Lung (tissue), 12 donors: ENCODE data around the gene DHODH. TPM values are rescaled to one million over a fixed set of nuclear protein-coding genes. Genes with fewer than 3 reads are reported as not detected.

Experiments
- ATAC-seq: fragments of 200-7000 bp; cut with Tn5 transposase; one replicate; pipeline ENCODE4 v1.9.1; 2020; ENCODE audit warnings: moderate number of reproducible peaks; ENCODE audit not compliant: insufficient read depth, low FRiP score
- DNase-seq, 3 donors: peaks; one replicate each; pipeline ENCODE4 v3.0.0-alpha.2; 2013 to 2017
- H3K27ac ChIP-seq, 2 donors: one replicate each; pipeline ENCODE4 v1.5.1; 2013; ENCODE audit warnings: mild to moderate bottlenecking in 2 of 2, moderate library complexity in 2 of 2, control low read depth in 1 of 2, inconsistent platforms in 1 of 2, low read depth in 1 of 2, low read length in 1 of 2
- H3K27me3 ChIP-seq, 3 donors: one replicate each; pipeline ENCODE4 v1.5.1; 2013; ENCODE audit warnings: low read length in 2 of 3; ENCODE audit not compliant: control insufficient read depth in 3 of 3, insufficient read depth in 3 of 3
- H3K36me3 ChIP-seq, 4 donors: one replicate each; pipeline ENCODE4 v1.5.1; 2013; ENCODE audit warnings: low read length in 4 of 4, mild to moderate bottlenecking in 1 of 4, moderate library complexity in 1 of 4; ENCODE audit not compliant: control insufficient read depth in 4 of 4, insufficient read depth in 4 of 4
- H3K4me1 ChIP-seq, 5 donors: one replicate each; pipeline ENCODE4 v1.5.1; 2013; ENCODE audit warnings: low read length in 5 of 5, mild to moderate bottlenecking in 2 of 5, moderate library complexity in 1 of 5; ENCODE audit not compliant: control insufficient read depth in 5 of 5, insufficient read depth in 5 of 5
- H3K4me3 ChIP-seq: one replicate; pipeline ENCODE4 v1.5.1; 2013; ENCODE audit warnings: mild to moderate bottlenecking, control low read depth, moderate library complexity
- H3K9ac ChIP-seq, 2 donors: one replicate each; pipeline ENCODE4 v1.5.1; 2013; ENCODE audit warnings: low read length in 2 of 2, control low read depth in 1 of 2; ENCODE audit not compliant: insufficient read depth in 1 of 2
- H3K9me3 ChIP-seq, 4 donors: one replicate each; pipeline ENCODE4 v1.5.1; 2013; ENCODE audit warnings: low read length in 3 of 4, mild to moderate bottlenecking in 1 of 4, moderate library complexity in 1 of 4; ENCODE audit not compliant: control insufficient read depth in 4 of 4, insufficient read depth in 3 of 4
- WGBS, 2 donors: extraction: QIAGEN DNeasy Blood & Tissue Kit; methylation state at CpG; one replicate each; pipeline ENCODE4 v1.1.7; 2013; 5-methylcytosine and 5-hydroxymethylcytosine counted together
- polyA plus RNA-seq, 2 donors: library from polyadenylated mRNA; stranded (reverse); fragments of 200-250 nt; gene quantifications; one replicate each; pipeline ENCODE4 v1.2.1, GENCODE V29; 2013
- total RNA-seq, 2 donors: library from RNA; depleted of rRNA in 1 of 2; stranded (reverse); fragments of >200 nt in 1 of 2; gene quantifications; one replicate each; pipeline ENCODE4 v1.2.1, GENCODE V29; 2014 to 2021
- TF ChIP-seq, protein P1 (sequence below): IDR thresholded peaks from 2 replicates; pipeline ENCODE4 v1.5.1; 2012; ENCODE audit warnings: mild to moderate bottlenecking; ENCODE audit errors: control extremely low read depth, extremely low read depth
- donor health status: control.
- donor health status: control.
- donor health status: Bipolar disorder and iron deficiency.
- donor health status: healthy.
- donor health status: DM: yes; HTN: yes; CAD: no.

DHODH gene
- total and polyA plus RNA-seq, 4 donors = 8.4 to 14.0 (median 10.1) TPM

DNA sequence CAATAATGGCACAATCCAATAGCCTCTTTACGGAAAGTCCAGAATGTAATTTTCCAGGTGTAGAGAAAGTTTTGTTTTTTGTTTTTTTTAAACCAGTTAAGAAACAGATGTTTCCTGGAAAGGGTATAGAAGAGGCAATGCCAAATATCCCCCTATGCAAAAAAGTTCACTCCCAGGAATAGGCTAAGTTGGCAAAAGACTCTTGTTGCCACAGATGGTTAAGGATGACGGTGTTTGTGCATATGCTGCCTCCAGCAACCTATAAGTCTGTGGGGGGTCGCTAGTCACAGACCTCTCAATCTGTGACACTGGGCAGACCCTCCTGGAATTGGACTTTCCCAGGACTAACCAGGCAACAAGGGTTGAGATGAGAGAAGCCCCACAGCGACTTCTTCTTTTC lies 24.9 kb downstream of the DHODH start:
- ATAC-seq (no peak), DNase-seq (peak in 2 of 3 donors; percentile 4 to 9)
- no peak overlapping the region for H3K27ac ChIP-seq
- no peaks in the 10 kb centered on the region for H3K4me1 ChIP-seq
- WGBS, 2 donors = 89 to 95% methylated on average over 4 of the region's 4 CpGs
- H3K4me3 ChIP-seq = no peak overlapping the region
- no peak overlapping the region for H3K9ac ChIP-seq
- H3K27me3 ChIP-seq = no peaks in the 10 kb centered on the region
- H3K9me3 ChIP-seq = no peaks in the 10 kb centered on the region
- H3K36me3 ChIP-seq = peaks cover 0 to 7% (median 3%) of the 10 kb centered on the region in 4 donors
- TF ChIP-seq, protein P1, sequence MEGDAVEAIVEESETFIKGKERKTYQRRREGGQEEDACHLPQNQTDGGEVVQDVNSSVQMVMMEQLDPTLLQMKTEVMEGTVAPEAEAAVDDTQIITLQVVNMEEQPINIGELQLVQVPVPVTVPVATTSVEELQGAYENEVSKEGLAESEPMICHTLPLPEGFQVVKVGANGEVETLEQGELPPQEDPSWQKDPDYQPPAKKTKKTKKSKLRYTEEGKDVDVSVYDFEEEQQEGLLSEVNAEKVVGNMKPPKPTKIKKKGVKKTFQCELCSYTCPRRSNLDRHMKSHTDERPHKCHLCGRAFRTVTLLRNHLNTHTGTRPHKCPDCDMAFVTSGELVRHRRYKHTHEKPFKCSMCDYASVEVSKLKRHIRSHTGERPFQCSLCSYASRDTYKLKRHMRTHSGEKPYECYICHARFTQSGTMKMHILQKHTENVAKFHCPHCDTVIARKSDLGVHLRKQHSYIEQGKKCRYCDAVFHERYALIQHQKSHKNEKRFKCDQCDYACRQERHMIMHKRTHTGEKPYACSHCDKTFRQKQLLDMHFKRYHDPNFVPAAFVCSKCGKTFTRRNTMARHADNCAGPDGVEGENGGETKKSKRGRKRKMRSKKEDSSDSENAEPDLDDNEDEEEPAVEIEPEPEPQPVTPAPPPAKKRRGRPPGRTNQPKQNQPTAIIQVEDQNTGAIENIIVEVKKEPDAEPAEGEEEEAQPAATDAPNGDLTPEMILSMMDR = no peak

DNA sequence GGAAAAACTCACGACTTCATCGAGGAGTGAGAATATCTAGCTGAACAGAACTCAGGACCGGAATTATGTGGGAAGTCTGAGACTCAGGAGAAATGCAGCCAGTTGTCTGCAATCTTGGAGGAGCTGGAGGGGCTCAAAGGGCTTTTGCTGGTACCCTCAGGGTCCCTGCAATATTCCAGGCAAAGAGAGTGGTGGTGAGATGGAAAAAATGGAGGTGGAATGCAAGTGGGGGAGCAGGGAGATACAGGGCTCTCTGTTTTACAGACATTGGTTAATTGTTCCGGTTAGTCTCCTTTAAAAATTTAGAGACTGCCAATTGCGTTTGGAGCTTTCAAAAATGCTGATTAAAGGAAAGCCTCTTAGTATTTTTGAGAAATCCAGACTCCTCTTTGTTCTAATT lies 27.6 kb downstream of the DHODH start:
- Histone ChIP-seq H3K9me3 (no peaks in the 10 kb centered on the region), H3K4me3 (no peak overlapping the region), H3K4me1 (no peaks in the 10 kb centered on the region), H3K36me3 (peaks cover 0 to 7% (median 3%) of the 10 kb centered on the region in 4 donors), H3K9ac (no peak overlapping the region), H3K27ac (no peak overlapping the region), H3K27me3 (no peaks in the 10 kb centered on the region)
- TF ChIP-seq, protein P1 = no peak
- no peak for DNase-seq
- WGBS, 2 donors = 87 to 89% methylated on average over 5 of the region's 5 CpGs
- ATAC-seq = no peak

DNA sequence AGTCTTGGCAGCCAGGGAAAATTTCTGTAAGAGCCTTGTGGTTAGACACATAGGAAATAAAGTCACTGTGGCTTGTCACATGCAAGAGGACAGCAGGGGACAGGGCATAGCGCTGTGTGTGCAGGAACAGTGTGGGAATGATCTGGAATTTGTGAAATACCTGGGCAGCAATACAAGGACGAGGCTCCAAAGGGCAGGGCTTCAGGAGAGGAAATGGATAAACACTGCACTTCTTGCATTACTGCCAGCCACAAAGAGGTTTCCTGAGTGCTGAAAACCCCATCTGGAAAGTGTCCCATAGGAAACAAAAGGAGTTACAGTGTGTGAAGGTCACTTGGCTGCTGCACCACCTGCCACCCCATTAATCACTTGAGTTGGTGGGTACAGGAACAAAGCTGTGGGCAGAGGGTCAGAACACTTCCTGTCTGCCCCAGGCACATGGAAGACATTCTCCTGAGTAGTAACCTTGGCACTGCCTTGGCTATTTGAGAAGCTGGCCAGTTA lies 33.7 kb downstream of the DHODH start:
- H3K4me3 ChIP-seq = no peak overlapping the region
- no peak overlapping the region for H3K27ac ChIP-seq
- TF ChIP-seq, protein P1 = no peak
- peak in 1 of 3 donors; percentile 21 for DNase-seq
- H3K4me1 ChIP-seq = peaks cover 0 to 4% (median 0%) of the 10 kb centered on the region in 5 donors
- 20 to 21% methylated on average over 2 of the region's 2 CpGs for WGBS, 2 donors
- no peaks in the 10 kb centered on the region for H3K9me3 ChIP-seq
- ATAC-seq = no peak
- H3K9ac ChIP-seq = no peak overlapping the region
- peaks cover 0 to 7% (median 2%) of the 10 kb centered on the region in 4 donors for H3K36me3 ChIP-seq
- no peaks in the 10 kb centered on the region for H3K27me3 ChIP-seq

DNA sequence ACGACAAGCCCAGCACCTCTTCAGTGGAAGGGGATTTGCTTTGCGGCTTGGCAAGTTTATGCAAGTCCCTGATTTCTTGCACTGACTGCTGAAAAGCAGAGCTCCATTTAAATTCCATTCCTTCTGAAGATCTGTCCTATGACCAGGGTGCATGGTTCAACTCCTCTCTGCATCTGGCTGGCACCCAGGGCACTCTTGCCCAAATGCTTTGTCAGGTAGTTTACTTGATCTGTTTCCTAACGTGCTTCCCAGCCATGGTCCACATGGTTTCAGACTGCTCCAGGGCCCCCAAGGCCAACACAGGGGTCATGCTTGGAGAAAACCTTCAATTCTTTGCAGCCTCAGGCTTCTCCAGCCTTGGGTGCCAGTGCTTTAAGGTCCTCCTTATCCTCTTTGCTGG lies 34.5 kb downstream of the DHODH start:
- ATAC-seq (no peak), DNase-seq (no peak)
- WGBS, 2 donors = 56 to 76% methylated on average over 3 of the region's 3 CpGs
- TF ChIP-seq, protein P1 = no peak
- Histone ChIP-seq H3K27ac (peak overlapping the region in 1 of 2 donors; percentile 24), H3K9ac (no peak overlapping the region), H3K9me3 (no peaks in the 10 kb centered on the region), H3K27me3 (no peaks in the 10 kb centered on the region), H3K4me1 (peaks cover 0 to 4% (median 0%) of the 10 kb centered on the region in 5 donors), H3K36me3 (peaks cover 0 to 7% (median 2%) of the 10 kb centered on the region in 4 donors), H3K4me3 (no peak overlapping the region)
